OCI-LY3 (cell line): Measurements from ENCODE around the gene EIF4A3.

Experiments used
- EZH2phosphoT487 ChIP-seq: fragments of 200-600 bp; shearing (Covaris generic); IDR thresholded peaks from 2 replicates; pipeline ENCODE4 v1.6.1; 2018; ENCODE audit warnings: antibody characterized with exemption, mixed run types, low read depth
- TF ChIP-seq, protein P1 (sequence below): fragments of 200-600, 300-600 bp; sonication (generic); IDR thresholded peaks from 2 replicates; pipeline ENCODE4 v1.5.1; 2014; ENCODE audit warnings: antibody characterized with exemption, low read length, low read depth

DNA sequence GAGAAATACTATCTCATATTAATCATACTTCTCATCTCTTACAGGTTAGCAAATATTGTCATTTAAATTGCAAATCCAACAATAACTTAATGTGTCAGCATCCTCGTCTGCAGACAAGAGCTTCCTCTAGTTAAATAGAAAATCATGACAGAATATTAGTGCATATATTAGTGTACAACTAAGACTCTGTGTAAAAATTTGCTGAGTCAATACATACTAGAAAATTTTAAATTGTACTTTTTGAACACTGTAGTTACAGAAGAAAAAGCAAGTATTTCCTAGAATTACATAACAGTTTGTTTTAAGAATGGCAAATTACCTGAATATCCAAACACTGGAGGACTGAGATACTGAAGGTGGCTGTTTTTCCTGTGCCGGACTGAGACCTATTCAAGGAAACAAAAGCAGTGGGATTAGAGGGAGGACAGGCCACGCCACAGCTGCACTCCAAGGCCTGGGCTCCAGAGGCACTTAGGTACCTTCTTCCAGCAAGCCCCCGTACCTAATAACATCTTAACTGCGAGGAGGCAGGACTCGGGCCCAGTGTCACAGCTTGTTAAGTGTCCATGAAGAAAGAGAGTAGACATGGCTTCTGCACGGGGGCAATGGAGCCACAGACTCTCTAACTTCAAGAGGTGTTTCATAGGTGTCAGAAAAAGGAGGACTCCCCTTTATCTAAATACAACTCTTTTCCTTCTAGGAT is 5.3 kb downstream of the EIF4A3 start:
- TF ChIP-seq, protein P1, sequence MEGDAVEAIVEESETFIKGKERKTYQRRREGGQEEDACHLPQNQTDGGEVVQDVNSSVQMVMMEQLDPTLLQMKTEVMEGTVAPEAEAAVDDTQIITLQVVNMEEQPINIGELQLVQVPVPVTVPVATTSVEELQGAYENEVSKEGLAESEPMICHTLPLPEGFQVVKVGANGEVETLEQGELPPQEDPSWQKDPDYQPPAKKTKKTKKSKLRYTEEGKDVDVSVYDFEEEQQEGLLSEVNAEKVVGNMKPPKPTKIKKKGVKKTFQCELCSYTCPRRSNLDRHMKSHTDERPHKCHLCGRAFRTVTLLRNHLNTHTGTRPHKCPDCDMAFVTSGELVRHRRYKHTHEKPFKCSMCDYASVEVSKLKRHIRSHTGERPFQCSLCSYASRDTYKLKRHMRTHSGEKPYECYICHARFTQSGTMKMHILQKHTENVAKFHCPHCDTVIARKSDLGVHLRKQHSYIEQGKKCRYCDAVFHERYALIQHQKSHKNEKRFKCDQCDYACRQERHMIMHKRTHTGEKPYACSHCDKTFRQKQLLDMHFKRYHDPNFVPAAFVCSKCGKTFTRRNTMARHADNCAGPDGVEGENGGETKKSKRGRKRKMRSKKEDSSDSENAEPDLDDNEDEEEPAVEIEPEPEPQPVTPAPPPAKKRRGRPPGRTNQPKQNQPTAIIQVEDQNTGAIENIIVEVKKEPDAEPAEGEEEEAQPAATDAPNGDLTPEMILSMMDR: no peak
- no peak for TF ChIP-seq EZH2phosphoT487
